K562 (cell line): ENCODE results near the gene ZNF586. TPM values are rescaled to one million over a fixed set of nuclear protein-coding genes. Genes with fewer than 3 reads are reported as not detected.
A peak's percentile ranks its signal among the peaks of the same experiment; 100 is the strongest.

Source experiments
- ATF3 ChIP-seq, 2 experiments: fragments of 450-650 bp in 1 of 2; sonication (generic) in 1 of 2; formaldehyde crosslinking in 1 of 2; IDR thresholded peaks in 1 of 2; conservative IDR thresholded peaks in 1 of 2; 2 replicates each; pipeline versions ENCODE4 v1.6.1 to v1.8.1; 2016 to 2023; ENCODE audit warnings: mild to moderate bottlenecking in 2 of 2, moderate library complexity in 2 of 2, inconsistent platforms in 1 of 2, missing genetic modification reagents in 1 of 2
- ELF1 ChIP-seq: fragments of 200-800 bp; sonication (Bioruptor generic); IDR thresholded peaks from 2 replicates; pipeline ENCODE4 v1.6.1; 2016; ENCODE audit warnings: missing genetic modification characterization, missing compliant biosample characterization
- FOS ChIP-seq: IDR thresholded peaks from 3 replicates; pipeline ENCODE4 v1.6.1; 2011; ENCODE audit not compliant: insufficient read length; ENCODE audit errors: extremely low read depth
- HIVEP1 ChIP-seq: fragments of 250-450 bp; sonication (Bioruptor Pico); IDR thresholded peaks from 2 replicates; pipeline ENCODE4 v1.4.0; 2020; ENCODE audit warnings: mild to moderate bottlenecking
- MAZ ChIP-seq, 2 experiments: fragments of 450-650 bp in 1 of 2; sonication (generic) in 1 of 2; formaldehyde crosslinking; IDR thresholded peaks in 1 of 2; conservative IDR thresholded peaks in 1 of 2; 2 replicates each; pipeline versions ENCODE4 v1.4.0 to v1.5.0; 2020; ENCODE audit warnings: mild to moderate bottlenecking in 1 of 2, missing genetic modification reagents in 1 of 2
- MGA ChIP-seq: fragments of 450-650 bp; IDR thresholded peaks from 2 replicates; pipeline ENCODE4 v1.6.1; 2016; ENCODE audit warnings: mild to moderate bottlenecking, moderate library complexity
- PYGO2 ChIP-seq: fragments of 450-650 bp; IDR thresholded peaks from 2 replicates; pipeline ENCODE4 v1.6.1; 2016; ENCODE audit warnings: mild to moderate bottlenecking, missing genetic modification characterization, moderate library complexity, missing compliant biosample characterization
- SLC30A9 ChIP-seq: fragments of 250-450 bp; sonication (Bioruptor Pico); IDR thresholded peaks from 2 replicates; pipeline ENCODE4 v1.8.0; 2022; ENCODE audit warnings: mild to moderate bottlenecking, moderate library complexity
- ZNF830 ChIP-seq: fragments of 250-450 bp; sonication (Bioruptor Pico); IDR thresholded peaks from 2 replicates; pipeline ENCODE4 v1.5.0; 2021; ENCODE audit warnings: mild to moderate bottlenecking
- polyA plus RNA-seq, 8 experiments: library from polyadenylated mRNA; depleted of rRNA in 4 of 8; stranded (reverse) in 5 of 8; unstranded in 3 of 8; fragments of >200 nt; fragmentation: Nextera tagmentation in 2 of 8; fragmentation: Illumina TruSeq in 1 of 8; extraction: Ambion mirVana in 2 of 8; extraction: Trizol in 1 of 8; gene quantifications; 2 replicates each; pipeline versions ENCODE4 v1.2.1 to v1.2.3, GENCODE V29; 2011 to 2014; ENCODE audit warnings: inconsistent platforms in 1 of 8, missing spikeins in 1 of 8
- total RNA-seq, 7 experiments: library from RNA; depleted of rRNA in 6 of 7; stranded (reverse); fragments of >200 nt in 6 of 7; fragmentation: Illumina TruSeq in 2 of 7; extraction: Trizol in 2 of 7; gene quantifications; 2 replicates each; pipeline versions ENCODE4 v1.2.1 to v1.2.3, GENCODE V29; 2011 to 2021; ENCODE audit warnings: low replicate concordance in 1 of 7

ZNF586 gene
- total and polyA plus RNA-seq, 9 of the 15 experiments (the other 6 are each of a cell fraction or from before 2014, with no cell fraction given), result 2.5 to 12.6 (median 8.4) TPM

- TF ChIP-seq SLC30A9 (CRISPR knock-in tag), result no peak
- no peak for TF ChIP-seq HIVEP1
- TF ChIP-seq MGA, result peak; percentile 43
- peak; percentile 78 for TF ChIP-seq FOS
- peak; percentile 78 for TF ChIP-seq ELF1
- TF ChIP-seq ATF3 (IDR thresholded peaks at IDR 0.05), result no peak
- no peak for TF ChIP-seq ATF3 (CRISPR knock-in tag; conservative IDR thresholded peaks at IDR 0.05)
- TF ChIP-seq MAZ (CRISPR knock-in tag; conservative IDR thresholded peaks at IDR 0.05 in 1 of 2, IDR thresholded peaks at IDR 0.05 in 1 of 2), result peak; percentile 42 to 52; a peak in 3 of 4 replicates
- TF ChIP-seq ZNF830, result no peak
- no peak for TF ChIP-seq PYGO2
Observed at GRCh38 chr19:57746580-57747471, 22.6 kb upstream of the ZNF586 start, which contains the start of gene ZNF776 (continued).
